ENCODE data around the gene PCBP4.
"Not testable (repeated sequence)": the region's sequence is repeated elsewhere in the genome, so short reads cannot be mapped to it uniquely, and the experiment has no call there.

The PCBP4 gene

GRCh38 chr3:51940648-51941462, 26.4 kb downstream of the PCBP4 start:
- DNase-seq (ENCODE audit: low spot score) (no peak), FAIRE-seq (no peak)

- FAIRE-seq (no peak), DNase-seq (ENCODE audit: low spot score) (no peak)
These were observed 28.4 kb downstream of the PCBP4 start for GRCh38 chr3:51938780-51939425.

- FAIRE-seq (no peak), DNase-seq (ENCODE audit: low spot score) (no peak)
These were observed 29.4 kb downstream of the PCBP4 start for GRCh38 chr3:51937611-51938450.

- DNase-seq (ENCODE audit: low spot score) (no peak), FAIRE-seq (no peak)
These were observed 30.2 kb downstream of the PCBP4 start for GRCh38 chr3:51937014-51937413.

GRCh38 chr3:51935886-51936755, 31.1 kb downstream of the PCBP4 start:
- DNase-seq (ENCODE audit: low spot score), result no peak
- FAIRE-seq, result no peak

- no peak for FAIRE-seq
These were observed 32.0 kb downstream of the PCBP4 start for GRCh38 chr3:51934991-51935885.

GRCh38 chr3:51934139-51934850, 33.0 kb downstream of the PCBP4 start:
- DNase-seq (ENCODE audit: low spot score), result no peak
- FAIRE-seq, result no peak

More at GRCh38 chr3:51934991-51935885, 32.0 kb downstream of the PCBP4 start:
- DNase-seq (ENCODE audit: low spot score), result no peak

GRCh38 chr3:51933471-51934138, 33.6 kb downstream of the PCBP4 start:
- FAIRE-seq (no peak), DNase-seq (ENCODE audit: low spot score) (no peak)

GRCh38 chr3:51932471-51933370, 34.5 kb downstream of the PCBP4 start:
- no peak for DNase-seq (ENCODE audit: low spot score)
- no peak for FAIRE-seq

GRCh38 chr3:51931756-51932155, 35.5 kb downstream of the PCBP4 start:
- FAIRE-seq (no peak), DNase-seq (ENCODE audit: low spot score) (no peak)

GRCh38 chr3:51930439-51930838, 36.8 kb downstream of the PCBP4 start:
- DNase-seq (ENCODE audit: low spot score), result no peak
- FAIRE-seq, result no peak

- FAIRE-seq, result no peak
- DNase-seq (ENCODE audit: low spot score), result no peak
These were observed 37.7 kb downstream of the PCBP4 start for GRCh38 chr3:51929420-51930003.

- not testable (repeated sequence) for FAIRE-seq; DNase-seq (ENCODE audit: low spot score)
These were observed 38.3 kb downstream of the PCBP4 start for GRCh38 chr3:51928981-51929380.

- DNase-seq (ENCODE audit: low spot score) (no peak), FAIRE-seq (no peak)
These were observed 38.8 kb downstream of the PCBP4 start for GRCh38 chr3:51928438-51928837.

- no peak for DNase-seq (ENCODE audit: low spot score)
These were observed 39.9 kb downstream of the PCBP4 start for GRCh38 chr3:51927061-51927977.

GRCh38 chr3:51921081-51921578, 46.1 kb downstream of the PCBP4 start:
- no peak for FAIRE-seq
- no peak for DNase-seq (ENCODE audit: low spot score)

More at GRCh38 chr3:51927061-51927977, 39.9 kb downstream of the PCBP4 start:
- FAIRE-seq, result no peak
